Activated T-cell treated with anti-CD3 and anti-CD28 coated beads for 4 hours (primary cell): Measurements from ENCODE around the gene RALGAPA1.
A peak's percentile ranks its signal among the peaks of the same experiment; 100 is the strongest.
"Not testable (repeated sequence)": the region's sequence is repeated elsewhere in the genome, so short reads cannot be mapped to it uniquely, and the experiment has no call there.

Experiments used
- DNase-seq: peaks from one replicate; pipeline ENCODE4 v3.0.0-alpha.2; 2020

Gene RALGAPA1

GRCh38 chr14:35821564-35822411 is 12.7 kb upstream of the RALGAPA1 start:
- no peak for DNase-seq

GRCh38 chr14:35819591-35820540 is 10.8 kb upstream of the RALGAPA1 start:
- DNase-seq: no peak

- no peak for DNase-seq
Observed at GRCh38 chr14:35818346-35819115, 9.4 kb upstream of the RALGAPA1 start.

GRCh38 chr14:35814371-35815005 is 5.4 kb upstream of the RALGAPA1 start:
- peak; percentile 83 for DNase-seq

GRCh38 chr14:35810963-35811362 is 1.9 kb upstream of the RALGAPA1 start:
- no peak for DNase-seq

- DNase-seq: no peak
Observed at GRCh38 chr14:35809597-35809996, 502 bp upstream of the RALGAPA1 start.

- DNase-seq: no peak
Observed at GRCh38 chr14:35808076-35808637, 938 bp downstream of the RALGAPA1 start.

GRCh38 chr14:35807131-35807961 is 1.7 kb downstream of the RALGAPA1 start:
- DNase-seq: no peak

GRCh38 chr14:35806006-35806907 is 2.8 kb downstream of the RALGAPA1 start:
- DNase-seq: no peak

GRCh38 chr14:35797796-35798195 is 11.3 kb downstream of the RALGAPA1 start:
- DNase-seq: no peak

- no peak for DNase-seq
Observed at GRCh38 chr14:35789651-35790050, 19.4 kb downstream of the RALGAPA1 start.

GRCh38 chr14:35786856-35787255 is 22.2 kb downstream of the RALGAPA1 start:
- DNase-seq: no peak

GRCh38 chr14:35783699-35784098 is 25.4 kb downstream of the RALGAPA1 start:
- DNase-seq: no peak

GRCh38 chr14:35779368-35779767 is 29.7 kb downstream of the RALGAPA1 start:
- no peak for DNase-seq

GRCh38 chr14:35777550-35777949 is 31.5 kb downstream of the RALGAPA1 start:
- not testable (repeated sequence) for DNase-seq

GRCh38 chr14:35776823-35777222 is 32.3 kb downstream of the RALGAPA1 start:
- no peak for DNase-seq

GRCh38 chr14:35776085-35776484 is 33.0 kb downstream of the RALGAPA1 start:
- not testable (repeated sequence) for DNase-seq

GRCh38 chr14:35766700-35767082 is 42.4 kb downstream of the RALGAPA1 start:
- DNase-seq: no peak

- DNase-seq: no peak
Observed at GRCh38 chr14:35766036-35766699, 42.9 kb downstream of the RALGAPA1 start.
